GM12873 (cell line): ENCODE data around the gene RTL5.

Experiments
- CTCF ChIP-seq: IDR thresholded peaks from 2 replicates; pipeline ENCODE4 v1.5.1; 2012; ENCODE audit warnings: low read depth, mild to moderate bottlenecking, moderate library complexity, low read length, control low read depth; ENCODE audit not compliant: insufficient read depth; ENCODE audit errors: missing control alignments

The RTL5 gene

DNA sequence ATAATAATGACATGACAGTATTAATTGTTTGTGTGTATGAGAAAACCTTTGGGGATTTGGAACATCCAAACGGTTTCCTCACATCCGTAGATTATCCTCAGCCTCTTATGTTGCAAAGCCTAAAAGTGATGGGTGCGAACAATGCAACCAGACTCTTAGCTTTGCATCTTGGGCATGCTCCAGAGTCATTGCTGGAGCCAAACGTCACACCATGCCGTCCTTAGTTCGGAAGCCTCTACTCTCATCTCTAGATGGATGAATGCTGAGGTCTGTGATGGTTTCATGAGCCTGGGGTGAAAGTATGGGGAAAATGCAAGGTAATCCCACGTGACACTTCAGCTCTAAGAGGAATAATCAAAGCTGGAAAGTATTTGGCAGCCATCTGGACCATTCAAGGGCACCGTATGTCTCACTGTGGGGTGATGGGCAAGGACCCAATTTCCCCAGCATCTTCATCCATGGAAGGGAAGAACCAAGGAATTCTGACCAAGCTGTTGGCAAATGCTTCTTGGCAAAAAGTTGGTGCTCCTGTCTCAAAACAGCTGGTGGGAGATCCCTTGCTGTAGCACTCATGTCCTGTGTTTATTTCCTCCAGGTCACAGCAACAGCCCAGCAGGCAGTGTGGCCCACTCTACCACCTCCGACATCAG, 6.3 kb upstream of the RTL5 start:
- no peak for TF ChIP-seq CTCF

DNA sequence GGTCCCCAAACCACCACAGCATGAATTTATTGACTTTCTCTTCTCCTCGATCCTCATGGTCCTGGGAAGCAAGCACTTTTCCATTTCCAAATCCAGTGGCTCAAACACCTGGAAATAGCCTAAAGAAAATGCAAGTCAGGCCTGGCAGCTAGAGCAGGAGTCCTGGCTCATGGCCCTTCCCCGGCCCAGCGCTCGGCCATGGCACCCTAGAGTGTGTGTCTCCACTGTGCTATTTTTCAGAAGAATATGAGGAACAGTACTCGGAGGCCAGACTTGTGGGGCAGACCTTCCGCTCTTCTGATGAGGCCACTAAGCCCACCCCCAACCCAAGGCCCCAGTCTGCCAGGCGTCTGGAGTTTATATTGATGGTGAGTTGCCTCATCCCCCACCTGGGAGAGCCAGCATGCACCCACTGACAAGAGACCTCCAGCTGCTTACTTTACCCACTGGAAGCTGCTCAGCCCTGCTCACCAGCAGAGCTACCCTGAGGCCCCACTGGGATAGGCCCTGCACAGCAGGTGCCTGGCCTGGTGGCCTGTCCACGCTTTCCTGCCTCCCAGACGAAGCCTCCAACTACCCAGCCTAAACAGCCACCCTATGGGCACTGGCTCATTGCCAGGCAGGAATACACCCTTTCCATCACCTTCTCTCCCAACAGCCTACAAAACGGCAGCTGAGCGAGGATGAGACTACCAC, 2.3 kb upstream of the RTL5 start:
- no peak for TF ChIP-seq CTCF

DNA sequence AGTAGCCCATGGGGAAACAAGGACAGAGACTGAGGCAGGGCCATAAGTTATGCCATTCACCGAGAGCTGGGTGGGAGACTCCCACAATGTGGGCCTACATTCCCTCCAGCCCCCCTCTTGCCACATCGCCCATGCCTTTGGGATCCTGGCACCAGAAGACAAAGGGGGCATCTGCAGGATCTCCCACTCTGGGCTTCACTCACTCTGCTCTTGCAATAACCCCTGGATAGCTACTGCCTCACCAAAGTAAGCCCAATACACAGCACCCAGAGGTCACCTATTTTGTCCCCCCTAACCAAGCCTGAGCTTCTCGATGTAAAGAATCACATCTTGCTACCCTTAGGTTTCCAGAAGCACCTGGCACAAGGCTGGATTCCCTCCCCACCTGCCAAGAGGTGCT, 741 bp upstream of the RTL5 start:
- no peak for TF ChIP-seq CTCF

DNA sequence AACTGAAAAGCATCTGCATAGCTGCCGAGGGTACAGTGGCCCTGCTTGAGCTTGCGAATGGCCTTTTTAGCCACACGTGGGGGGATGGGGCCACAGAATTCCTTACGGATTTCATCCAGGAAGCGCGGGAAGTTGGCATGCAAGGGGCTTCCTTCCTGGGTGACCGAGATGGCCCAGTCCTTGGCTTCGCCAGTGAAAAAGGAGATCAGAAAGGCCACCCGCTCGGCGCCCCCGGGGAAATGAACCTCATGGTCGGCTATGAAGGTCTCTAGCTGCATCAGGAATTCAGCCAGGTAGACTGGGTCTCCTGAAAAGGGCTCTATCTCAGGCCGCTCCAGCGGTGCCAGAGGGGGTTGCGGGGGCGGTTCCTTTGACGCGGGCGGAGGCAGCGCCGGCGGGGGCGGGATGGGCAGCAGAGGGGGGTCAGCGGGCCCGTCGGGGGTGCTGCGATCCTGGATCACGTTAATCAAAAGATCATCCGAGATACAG, 909 bp downstream of the RTL5 start:
- TF ChIP-seq CTCF, result no peak

GRCh38 chrX:72130156-72130761, 1.5 kb downstream of the RTL5 start:
- no peak for TF ChIP-seq CTCF

DNA sequence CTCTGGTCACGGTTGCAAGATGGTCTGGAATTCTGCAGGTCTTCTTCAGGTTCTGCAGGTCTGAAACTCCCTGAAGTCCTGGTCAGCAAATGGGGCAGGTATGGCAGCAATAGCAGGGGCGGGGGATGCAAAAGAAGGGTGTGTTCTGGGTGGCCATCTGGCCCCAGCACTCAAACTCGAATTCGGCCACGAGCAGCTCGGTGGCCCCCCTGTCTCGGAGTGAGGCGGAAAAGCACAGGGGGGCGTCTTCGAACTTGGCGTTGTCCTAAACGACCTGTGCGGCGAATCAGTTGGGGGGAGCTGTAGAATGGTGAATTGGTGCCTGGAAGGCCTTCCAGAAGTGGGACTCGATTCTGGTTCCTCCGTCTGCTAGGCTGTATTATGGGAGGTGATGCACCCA, 2.1 kb downstream of the RTL5 start:
- no peak for TF ChIP-seq CTCF

- peak; percentile 54 for TF ChIP-seq CTCF
Measured at GRCh38 chrX:72128881-72129280, 2.8 kb downstream of the RTL5 start.
